ENCODE measurements around the gene DES. TPM values are rescaled to one million over a fixed set of nuclear protein-coding genes. Genes with fewer than 3 reads are reported as not detected.
A peak's percentile ranks its signal among the peaks of the same experiment; 100 is the strongest.

Gene DES
- total RNA-seq, 1 donor from 2014 or later, result not detected

GRCh38 chr2:219439506-219439905, 21.3 kb downstream of the DES start:
- Histone ChIP-seq H4K20me1 (ENCODE audit: low read depth) (no peaks in the 10 kb centered on the region), H2AFZ (replicated peaks) (no peak overlapping the region), H3K27me3 (peaks cover 99% of the 10 kb centered on the region), H3F3A (ENCODE audit: low read depth) (peaks cover 4% of the 10 kb centered on the region), H3K79me2 (ENCODE audit: low read depth) (no peaks in the 10 kb centered on the region), H3K4me3 (no peak overlapping the region), H3K9me3 (ENCODE audit: low read depth) (no peaks in the 10 kb centered on the region), H3K4me1 (peaks cover 10% of the 10 kb centered on the region), H3K36me3 (no peaks in the 10 kb centered on the region), H3K27ac (no peak overlapping the region), H3K9ac (no peak overlapping the region), H3K4me2 (no peak overlapping the region)
- DNase-seq (ENCODE audit: low spot score), result no peak
- H3K27ac Mint-ChIP-seq, result no peak overlapping the region
- H3K27me3 Mint-ChIP-seq (ENCODE audit: insufficient read depth, low read depth), result peaks cover 7% of the 10 kb centered on the region
- H3K4me3 Mint-ChIP-seq, result no peak overlapping the region
- TF ChIP-seq CTCF (IDR thresholded peaks at IDR 0.05) (no peak), EZH2 (IDR thresholded peaks at IDR 0.05) (no peak), EZH2phosphoT487 (IDR thresholded peaks at IDR 0.05) (no peak)
- H3K36me3 Mint-ChIP-seq, result no peaks in the 10 kb centered on the region
- no peaks in the 10 kb centered on the region for H3K9me3 Mint-ChIP-seq
- peaks cover 30% of the 10 kb centered on the region for H3K4me1 Mint-ChIP-seq

GRCh38 chr2:219440388-219441256, 22.4 kb downstream of the DES start:
- no peak for DNase-seq (ENCODE audit: low spot score)
- no peak for TF ChIP-seq EZH2 (IDR thresholded peaks at IDR 0.05)
- TF ChIP-seq EZH2phosphoT487 (IDR thresholded peaks at IDR 0.05), result no peak
- Histone ChIP-seq H3K4me2 (peak overlapping the region; percentile 94), H3K27ac (no peak overlapping the region), H3F3A (ENCODE audit: low read depth) (peaks cover 3% of the 10 kb centered on the region), H4K20me1 (ENCODE audit: low read depth) (no peaks in the 10 kb centered on the region), H3K4me3 (no peak overlapping the region), H3K36me3 (no peaks in the 10 kb centered on the region), H3K9ac (no peak overlapping the region), H3K4me1 (peaks cover 6% of the 10 kb centered on the region), H3K9me3 (ENCODE audit: low read depth) (no peaks in the 10 kb centered on the region), H2AFZ (replicated peaks) (no peak overlapping the region), H3K27me3 (peaks cover 88% of the 10 kb centered on the region), H3K79me2 (ENCODE audit: low read depth) (no peaks in the 10 kb centered on the region)
- H3K4me3 Mint-ChIP-seq, result peak overlapping the region; percentile 87
- H3K36me3 Mint-ChIP-seq, result no peaks in the 10 kb centered on the region
- H3K4me1 Mint-ChIP-seq, result peaks cover 39% of the 10 kb centered on the region
- H3K27me3 Mint-ChIP-seq (ENCODE audit: insufficient read depth, low read depth), result peaks cover 7% of the 10 kb centered on the region
- H3K9me3 Mint-ChIP-seq, result no peaks in the 10 kb centered on the region
- no peak overlapping the region for H3K27ac Mint-ChIP-seq

DNA sequence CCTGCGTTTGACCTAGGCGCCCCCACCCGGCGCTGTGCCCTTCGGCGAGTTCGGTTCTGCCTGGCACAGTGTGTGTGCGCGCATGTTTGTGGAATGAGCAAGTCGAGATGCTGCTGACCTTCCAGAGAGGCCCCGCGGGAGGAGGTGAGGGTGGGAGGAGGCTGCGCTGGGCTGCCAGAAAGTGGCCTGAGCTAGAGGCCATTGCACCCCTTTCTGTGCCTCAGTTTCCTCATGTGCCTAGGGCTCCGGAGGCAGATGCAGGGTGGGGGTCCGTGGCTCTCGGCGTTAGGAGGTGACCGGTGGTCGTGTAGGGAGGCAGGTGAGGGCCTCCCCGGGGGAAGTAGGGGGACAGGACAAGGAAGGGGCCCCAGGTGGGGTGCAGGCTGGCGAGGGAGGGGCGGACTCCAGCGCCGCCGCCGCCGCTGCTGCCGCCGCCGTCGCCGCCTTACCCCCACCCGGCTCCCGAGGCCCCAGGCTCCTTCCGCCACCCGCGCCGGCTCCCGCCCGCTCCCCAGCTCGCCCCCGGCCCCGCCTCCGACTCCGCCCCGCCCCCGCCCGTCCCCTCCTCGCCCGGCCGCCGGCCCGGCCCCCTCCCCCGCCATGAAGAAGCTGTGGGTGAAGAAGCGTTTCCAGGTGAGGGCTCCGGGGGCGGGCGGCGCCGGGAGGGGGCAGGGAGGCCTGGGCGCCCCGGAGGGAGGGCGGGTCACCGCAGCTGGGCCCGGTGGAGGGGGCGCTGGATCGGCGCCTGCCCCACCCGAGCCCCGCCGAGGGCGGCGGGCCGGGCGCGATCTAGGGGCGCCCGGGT, 23.5 kb downstream of the DES start:
- Histone ChIP-seq H4K20me1 (ENCODE audit: low read depth) (no peaks in the 10 kb centered on the region), H3F3A (ENCODE audit: low read depth) (peaks cover 3% of the 10 kb centered on the region), H3K9me3 (ENCODE audit: low read depth) (no peaks in the 10 kb centered on the region), H3K27me3 (peaks cover 79% of the 10 kb centered on the region), H3K36me3 (no peaks in the 10 kb centered on the region), H3K4me1 (peaks cover 15% of the 10 kb centered on the region), H2AFZ (replicated peaks) (peak overlapping the region; percentile 68), H3K4me2 (peak overlapping the region; percentile 94), H3K4me3 (peak overlapping the region; percentile 79), H3K27ac (no peak overlapping the region), H3K79me2 (ENCODE audit: low read depth) (no peaks in the 10 kb centered on the region), H3K9ac (no peak overlapping the region)
- Mint-ChIP-seq H3K27me3 (ENCODE audit: insufficient read depth, low read depth) (peaks cover 7% of the 10 kb centered on the region), H3K27ac (peak overlapping the region; percentile 82), H3K4me1 (peaks cover 49% of the 10 kb centered on the region), H3K4me3 (peak overlapping the region; percentile 87), H3K9me3 (no peaks in the 10 kb centered on the region), H3K36me3 (no peaks in the 10 kb centered on the region)
- TF ChIP-seq EZH2 (IDR thresholded peaks at IDR 0.05), result peak; percentile 66
- TF ChIP-seq EZH2phosphoT487 (IDR thresholded peaks at IDR 0.05), result no peak
- DNase-seq (ENCODE audit: low spot score), result peak; percentile 77

DNA sequence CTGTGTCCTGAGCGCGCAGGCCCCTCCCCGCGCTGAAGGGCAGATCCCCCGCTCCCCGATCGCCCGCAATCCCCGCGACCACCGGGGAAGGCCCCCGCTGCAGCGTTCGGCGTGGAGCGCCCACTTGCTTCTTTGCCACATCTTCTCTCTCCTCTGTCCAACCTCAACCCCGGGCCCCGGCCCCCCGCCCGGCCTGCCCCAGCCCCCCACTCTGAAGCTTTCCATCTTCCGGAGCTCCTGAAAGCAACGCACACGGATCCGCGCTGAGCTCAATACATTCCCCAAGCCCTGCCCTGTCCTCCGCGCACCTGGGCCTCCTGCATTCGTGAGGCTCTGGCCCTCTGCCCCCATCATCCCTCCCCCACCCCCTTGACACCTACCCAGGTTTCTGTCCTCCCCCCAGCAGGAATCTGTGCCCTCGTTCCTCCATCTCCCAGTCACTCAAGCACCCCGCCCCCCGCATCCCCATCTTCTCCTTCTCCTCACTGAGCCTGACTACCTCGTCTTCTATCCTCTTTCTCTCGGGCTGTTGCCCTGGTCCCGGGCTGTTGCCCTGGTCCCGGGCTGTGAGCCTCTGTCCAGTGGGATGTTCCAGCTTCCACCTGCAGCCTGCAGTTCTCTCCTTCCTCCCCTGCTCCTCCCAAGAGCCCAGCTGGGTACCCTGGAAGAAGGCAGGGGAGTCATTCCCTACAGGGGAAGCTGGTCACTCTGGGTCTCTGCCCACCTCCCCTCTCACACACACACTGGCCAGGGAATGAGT, 24.3 kb downstream of the DES start:
- H3K36me3 ChIP-seq, result no peaks in the 10 kb centered on the region
- H3K4me1 ChIP-seq, result peaks cover 15% of the 10 kb centered on the region
- peaks cover 3% of the 10 kb centered on the region for H3F3A ChIP-seq (ENCODE audit: low read depth)
- Mint-ChIP-seq H3K9me3 (no peaks in the 10 kb centered on the region), H3K27me3 (ENCODE audit: insufficient read depth, low read depth) (peaks cover 10% of the 10 kb centered on the region), H3K4me1 (peaks cover 53% of the 10 kb centered on the region), H3K27ac (no peak overlapping the region), H3K4me3 (peak overlapping the region; percentile 85), H3K36me3 (no peaks in the 10 kb centered on the region)
- H3K9me3 ChIP-seq (ENCODE audit: low read depth), result no peaks in the 10 kb centered on the region
- DNase-seq (ENCODE audit: low spot score), result peak; percentile 59
- no peak overlapping the region for H3K9ac ChIP-seq
- H2AFZ ChIP-seq (replicated peaks), result peak overlapping the region; percentile 68
- H3K27ac ChIP-seq, result no peak overlapping the region
- TF ChIP-seq EZH2 (IDR thresholded peaks at IDR 0.05), result no peak
- no peak for TF ChIP-seq EZH2phosphoT487 (IDR thresholded peaks at IDR 0.05)
- no peak for TF ChIP-seq CTCF (IDR thresholded peaks at IDR 0.05)
- peak overlapping the region; percentile 94 for H3K4me2 ChIP-seq
- H3K27me3 ChIP-seq, result peaks cover 79% of the 10 kb centered on the region
- H4K20me1 ChIP-seq (ENCODE audit: low read depth), result no peaks in the 10 kb centered on the region
- peak overlapping the region; percentile 79 for H3K4me3 ChIP-seq
- H3K79me2 ChIP-seq (ENCODE audit: low read depth), result no peaks in the 10 kb centered on the region
